HG02678 (cell line): ENCODE measurements around the gene ATP2C1.

Experiments used
- ATAC-seq: cut with Tn5 transposase; IDR thresholded peaks from one replicate; pipeline ENCODE4 v1.9.1; 2021; ENCODE audit warnings: mild to moderate bottlenecking, moderate library complexity; ENCODE audit not compliant: unreplicated experiment

ATP2C1 gene

DNA sequence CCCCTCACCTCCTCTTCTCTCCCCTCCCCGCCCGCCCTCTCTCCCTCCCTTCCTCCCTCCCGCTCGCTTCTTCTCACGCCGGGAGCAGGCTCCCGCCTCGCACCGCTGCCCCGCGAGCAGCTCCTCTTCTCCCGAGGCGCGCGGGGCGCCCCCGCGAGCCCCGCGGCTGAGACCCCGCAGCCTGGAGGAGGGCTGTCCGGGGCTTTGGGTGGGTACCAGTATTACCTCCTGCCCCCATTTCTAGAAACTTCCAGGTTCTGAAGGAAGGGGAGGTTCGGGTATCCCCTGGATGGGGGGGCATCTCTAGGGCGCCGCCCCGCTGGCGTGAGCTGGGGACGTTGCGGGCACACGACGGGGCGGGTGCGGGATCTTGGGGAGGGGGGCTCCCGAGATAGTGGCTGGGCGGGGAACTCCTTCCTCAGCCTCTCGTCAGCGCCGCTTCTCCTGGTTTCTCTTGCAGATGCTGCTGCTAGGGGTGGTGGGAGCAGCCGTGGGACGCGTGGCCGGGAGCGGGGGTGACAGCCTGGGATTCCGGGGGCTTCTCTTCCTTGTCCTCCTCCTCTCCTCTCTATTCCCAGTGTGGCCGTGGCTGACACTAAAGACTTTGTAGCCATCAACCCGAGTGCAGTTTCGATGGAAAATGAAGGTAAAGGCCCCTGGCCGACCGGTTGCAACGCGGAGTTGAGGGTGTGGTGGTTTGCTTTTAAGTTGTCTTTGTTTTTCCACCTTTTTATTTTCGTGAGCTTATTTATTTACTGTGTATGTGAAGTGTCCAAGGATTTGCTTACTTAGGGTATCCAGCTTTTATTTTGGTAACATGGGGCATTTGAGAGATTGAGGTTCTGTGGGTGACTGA, 474 bp downstream of the ATP2C1 start:
- peak; percentile 13 for ATAC-seq

DNA sequence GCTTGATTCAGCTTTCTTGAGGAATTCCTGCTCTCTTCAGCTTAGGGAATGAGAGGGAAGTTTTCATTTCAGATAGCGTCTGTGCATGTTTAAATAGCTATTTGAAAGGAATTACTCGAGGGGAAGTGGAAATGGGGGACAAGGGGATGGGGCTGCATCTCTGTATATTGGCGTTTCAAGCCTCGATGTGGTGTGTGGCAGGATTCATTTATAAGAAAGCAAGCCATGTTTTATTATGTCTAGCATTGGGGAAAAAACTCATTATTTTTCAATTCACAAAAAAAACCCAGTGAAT, 1.0 kb downstream of the ATP2C1 start:
- no peak for ATAC-seq

DNA sequence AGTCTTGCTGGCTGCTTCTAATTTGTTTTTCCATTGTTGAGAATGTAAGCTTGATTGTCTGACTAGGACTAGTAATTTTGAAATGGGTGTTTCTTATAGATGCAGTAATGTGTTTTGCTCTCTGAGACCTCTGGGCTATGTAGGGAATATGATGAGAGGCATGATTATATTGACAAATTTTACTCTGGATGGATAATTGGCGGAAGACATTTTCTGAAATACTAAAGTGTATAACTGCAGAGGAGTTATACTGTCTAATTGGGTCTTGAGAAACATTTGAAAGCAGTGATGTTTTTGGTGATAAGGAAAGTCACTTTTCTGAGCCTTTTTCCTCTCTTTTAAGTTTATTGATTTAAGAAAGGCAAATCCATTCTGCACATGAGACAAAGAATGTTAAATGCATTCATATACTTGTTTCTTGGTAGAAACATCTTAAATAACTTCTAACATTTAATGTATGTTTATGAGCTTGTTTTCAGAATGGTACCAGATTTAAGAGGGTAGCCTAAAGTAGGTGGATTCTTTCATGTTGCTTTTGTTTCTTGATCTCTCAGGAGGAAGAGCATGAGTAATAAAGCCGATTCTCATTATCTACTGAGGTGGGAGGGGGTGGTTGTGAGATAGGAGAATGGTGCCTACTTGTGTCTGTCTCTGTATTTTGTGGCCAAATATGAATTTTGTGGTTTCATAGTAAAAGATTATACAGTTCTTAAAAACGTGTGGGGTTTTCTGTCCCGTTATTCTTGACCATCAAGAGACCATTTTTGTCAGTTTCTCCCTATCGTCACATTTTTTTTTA, 2.0 kb downstream of the ATP2C1 start:
- ATAC-seq: no peak

DNA sequence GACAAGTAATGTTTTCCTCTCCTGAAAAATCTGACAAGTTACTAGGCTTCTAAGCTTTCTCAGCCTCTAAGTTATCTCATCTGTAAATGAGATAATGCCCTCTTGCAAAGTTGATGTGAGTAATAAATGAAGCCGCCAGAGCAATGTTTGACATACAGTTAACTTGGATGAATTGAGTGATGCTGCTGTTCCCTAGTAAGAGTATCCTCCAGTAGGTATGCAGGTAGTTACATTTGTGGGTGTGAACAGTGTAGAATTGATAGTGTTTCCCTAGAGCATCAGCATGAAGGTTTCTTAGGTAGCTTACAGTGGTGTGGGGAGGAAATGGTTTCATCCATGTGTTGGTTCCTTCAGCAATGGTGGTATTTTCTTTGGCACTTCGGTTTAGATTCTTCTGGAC, 3.4 kb downstream of the ATP2C1 start:
- ATAC-seq: no peak

DNA sequence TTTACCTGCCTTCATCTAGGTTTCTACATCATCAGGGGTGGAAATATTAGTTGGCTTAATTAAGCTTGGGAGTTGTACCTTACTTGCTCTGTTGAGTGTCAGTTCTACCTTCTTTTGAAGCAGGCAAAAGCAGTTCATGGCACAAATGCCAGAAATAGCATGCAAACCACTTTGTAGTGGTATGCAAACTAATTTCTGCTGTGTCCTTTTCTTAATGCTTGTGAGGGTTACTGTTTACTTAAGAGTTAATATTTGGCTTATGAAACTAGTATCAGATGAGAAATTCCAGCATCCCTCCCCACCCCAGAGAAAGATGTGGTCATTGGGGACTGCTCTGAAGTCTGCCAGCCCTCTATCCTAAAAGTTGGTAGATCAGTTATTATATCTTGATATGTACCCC, 7.1 kb downstream of the ATP2C1 start:
- ATAC-seq: peak; percentile 52

DNA sequence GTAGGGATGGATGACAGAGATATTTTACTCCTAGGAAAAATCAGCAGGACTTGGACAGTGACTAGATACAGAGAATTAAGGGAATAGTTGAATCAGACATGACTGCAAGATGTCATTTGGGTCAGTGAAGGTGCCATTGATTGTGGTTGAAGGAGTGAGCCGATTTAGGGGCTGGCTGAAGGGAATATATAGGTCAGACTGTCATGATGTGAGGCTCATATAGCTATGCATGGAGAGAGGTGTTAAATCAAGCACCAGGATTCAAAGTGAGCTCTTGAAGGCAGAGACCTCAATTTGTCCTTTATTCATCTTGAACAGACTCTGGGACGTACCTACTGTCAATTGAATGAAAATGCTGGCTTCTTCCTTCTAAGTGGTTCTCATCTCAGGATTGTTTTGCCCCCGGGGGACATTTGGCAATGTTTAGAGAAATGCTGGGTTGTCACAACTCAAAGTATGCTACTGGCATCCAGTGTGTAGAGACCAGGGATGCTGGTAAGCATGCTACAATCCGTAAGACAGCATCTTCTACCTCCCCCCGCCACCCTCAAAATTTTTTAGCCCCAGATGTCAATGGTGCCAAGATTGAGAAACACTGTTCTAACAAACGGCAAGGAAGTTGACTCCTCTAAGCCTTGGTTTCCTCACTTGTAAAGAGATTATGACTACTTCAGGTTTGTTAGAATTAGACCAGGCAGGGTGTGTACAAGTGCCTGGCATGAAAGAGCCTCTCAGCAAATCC, 7.8 kb downstream of the ATP2C1 start:
- ATAC-seq: no peak

DNA sequence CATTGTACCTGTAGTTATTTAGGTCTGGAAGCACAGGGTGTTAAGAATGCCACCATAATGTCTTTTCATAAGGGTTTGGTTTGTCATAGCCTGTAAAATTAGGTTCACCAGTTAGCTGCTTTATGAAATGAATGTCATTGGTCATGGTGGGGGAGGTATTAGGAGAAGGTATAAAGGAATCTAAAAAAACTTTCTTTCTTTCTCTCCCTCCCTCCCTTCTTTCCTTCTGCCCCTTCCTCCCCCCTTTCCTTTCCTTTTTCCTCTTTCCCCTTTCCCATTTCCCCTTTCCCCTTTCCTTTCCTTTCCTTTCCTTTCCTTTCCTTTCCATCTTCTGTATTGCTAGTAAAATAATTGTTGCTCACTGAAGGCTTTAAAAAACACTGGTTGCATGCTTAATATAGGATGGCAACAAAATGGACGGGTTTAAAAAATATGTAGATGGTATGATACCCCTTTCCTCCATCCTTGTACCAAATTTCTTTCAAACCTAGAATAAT, 9.6 kb downstream of the ATP2C1 start:
- ATAC-seq: no peak

DNA sequence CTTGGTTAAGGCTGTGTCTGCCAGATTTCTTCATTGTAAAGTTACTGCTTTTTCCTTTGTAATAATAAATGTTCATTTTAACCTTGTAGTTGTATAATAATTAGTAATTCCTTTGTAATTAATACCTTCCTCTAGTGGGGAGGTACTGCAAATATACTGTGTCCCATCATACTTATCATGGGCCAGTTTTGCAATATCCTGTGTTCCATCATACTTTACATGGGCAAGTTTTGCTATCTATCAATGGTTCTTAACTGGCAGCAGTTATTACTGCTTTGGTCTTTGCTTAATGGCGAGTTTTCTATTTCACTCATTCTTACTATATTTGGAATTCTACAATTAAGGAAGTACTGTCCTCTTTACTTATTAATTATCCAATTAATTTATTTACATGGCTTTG, 10.6 kb downstream of the ATP2C1 start:
- no peak for ATAC-seq

DNA sequence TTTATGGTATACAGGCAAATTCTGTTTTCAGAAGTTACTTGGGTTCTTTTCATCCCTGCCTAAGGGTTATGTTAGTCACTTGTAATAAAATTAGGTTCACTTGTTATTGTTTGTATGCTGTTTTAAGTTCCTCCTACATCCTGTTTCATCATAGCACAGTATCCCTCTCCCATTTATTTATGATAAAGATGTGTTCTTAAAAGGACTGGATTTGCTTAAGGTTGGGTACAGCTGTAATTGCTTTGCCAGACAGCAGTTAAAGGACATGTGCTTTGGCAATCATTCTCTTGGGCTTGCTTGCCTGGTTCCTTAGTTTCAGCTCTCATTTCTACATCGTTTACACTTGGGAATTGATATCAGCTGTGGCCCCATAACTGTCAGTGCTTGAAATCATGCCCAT, 11.7 kb downstream of the ATP2C1 start:
- ATAC-seq: no peak

DNA sequence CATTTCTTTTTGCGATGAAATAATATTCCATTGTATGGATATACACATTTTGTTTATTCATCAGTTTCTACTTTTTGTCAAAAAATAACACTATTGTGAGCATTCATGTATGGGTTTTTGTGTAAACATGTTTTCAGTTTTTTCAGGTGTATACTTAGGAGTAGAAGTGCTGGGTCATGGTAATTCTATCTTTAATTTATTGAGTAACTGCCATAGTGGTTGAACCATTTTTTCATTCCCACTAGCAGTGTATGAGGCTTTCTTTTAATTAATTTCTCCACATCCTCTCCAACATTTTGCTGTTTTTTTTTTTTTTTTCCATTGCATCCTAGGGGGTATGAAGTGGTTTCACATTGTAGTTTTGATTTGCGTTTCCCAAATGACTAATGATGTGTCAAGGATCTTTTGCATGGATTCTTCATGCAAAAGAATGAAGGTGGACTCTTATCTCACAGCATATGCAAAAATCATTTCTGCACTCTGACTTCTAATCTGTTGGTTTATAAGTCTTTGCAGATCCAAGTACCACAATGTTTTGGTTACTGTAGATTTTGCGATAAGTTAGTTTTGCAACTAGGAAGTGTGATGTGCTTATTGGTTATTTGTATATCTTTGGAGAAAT, 12.6 kb downstream of the ATP2C1 start:
- no peak for ATAC-seq

DNA sequence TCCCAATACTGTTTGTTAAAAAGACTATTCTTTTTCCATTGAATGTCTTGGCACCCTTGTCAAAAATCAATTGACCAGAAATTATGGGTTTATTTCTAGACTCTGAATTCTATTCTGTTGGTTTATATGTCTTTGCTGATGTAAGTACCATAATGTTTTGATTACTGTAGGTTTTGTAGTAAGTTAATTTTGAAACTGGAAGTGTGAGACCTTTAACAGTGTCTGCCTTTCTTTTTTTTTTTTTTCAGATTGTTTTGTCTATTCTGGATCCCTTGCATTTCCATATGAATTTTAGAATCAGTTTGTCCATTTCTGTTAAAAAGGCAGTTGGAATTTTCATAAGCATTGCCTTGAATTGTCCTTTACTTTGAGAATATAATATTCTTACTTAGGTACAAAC, 13.6 kb downstream of the ATP2C1 start:
- ATAC-seq: no peak

DNA sequence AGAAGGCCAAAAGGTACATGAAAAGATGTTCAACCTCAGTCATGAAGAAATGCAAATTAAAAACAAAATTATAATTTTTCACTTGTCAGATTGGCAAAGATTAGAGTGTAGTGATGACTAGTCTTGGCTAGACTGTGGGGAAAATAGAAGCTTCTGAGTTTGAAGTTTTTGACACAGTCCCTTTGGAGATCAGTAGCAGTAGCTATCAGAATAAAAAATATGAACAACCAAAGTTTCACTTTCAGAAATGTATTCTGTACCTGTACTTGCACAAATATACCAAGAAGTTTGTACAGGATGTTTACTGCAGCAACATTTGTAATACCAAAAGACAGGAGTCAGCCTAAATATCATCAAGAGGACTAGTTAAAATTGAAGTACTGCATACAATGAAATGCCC, 14.1 kb downstream of the ATP2C1 start:
- no peak for ATAC-seq

DNA sequence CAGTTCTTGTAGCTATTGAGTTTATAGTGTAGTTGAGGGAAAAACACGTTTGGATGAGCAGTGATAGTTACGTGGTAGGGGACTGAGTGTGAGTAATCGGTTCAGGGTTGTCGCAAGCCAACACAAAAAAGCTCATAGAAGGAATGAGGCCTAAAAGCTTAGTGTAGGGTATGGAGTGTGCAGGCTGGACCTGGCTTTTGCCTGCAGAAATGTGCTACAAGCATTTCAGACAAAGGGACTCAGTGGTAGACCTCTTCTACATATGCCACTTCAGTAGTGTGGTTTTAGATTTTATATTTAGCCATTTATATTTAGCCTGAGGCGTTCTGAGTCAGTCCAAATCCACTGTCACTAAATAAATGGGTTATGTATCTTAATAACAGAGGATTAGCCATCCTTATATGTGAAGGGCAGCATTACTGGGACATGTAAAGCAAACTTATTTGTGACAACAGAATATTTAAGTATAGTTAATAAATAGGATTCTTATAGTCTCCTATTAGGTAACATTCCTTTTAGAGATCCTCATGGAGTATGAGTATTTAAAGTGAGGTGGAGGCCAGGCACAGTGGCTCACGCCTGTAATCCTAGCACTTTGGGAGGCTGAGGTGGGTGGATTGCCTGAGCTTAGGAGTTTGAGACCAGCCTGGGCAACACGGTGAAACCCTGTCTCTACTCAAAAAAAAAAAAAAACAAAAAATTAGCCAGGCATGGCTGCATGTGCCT, 21.8 kb downstream of the ATP2C1 start:
- ATAC-seq: no peak

DNA sequence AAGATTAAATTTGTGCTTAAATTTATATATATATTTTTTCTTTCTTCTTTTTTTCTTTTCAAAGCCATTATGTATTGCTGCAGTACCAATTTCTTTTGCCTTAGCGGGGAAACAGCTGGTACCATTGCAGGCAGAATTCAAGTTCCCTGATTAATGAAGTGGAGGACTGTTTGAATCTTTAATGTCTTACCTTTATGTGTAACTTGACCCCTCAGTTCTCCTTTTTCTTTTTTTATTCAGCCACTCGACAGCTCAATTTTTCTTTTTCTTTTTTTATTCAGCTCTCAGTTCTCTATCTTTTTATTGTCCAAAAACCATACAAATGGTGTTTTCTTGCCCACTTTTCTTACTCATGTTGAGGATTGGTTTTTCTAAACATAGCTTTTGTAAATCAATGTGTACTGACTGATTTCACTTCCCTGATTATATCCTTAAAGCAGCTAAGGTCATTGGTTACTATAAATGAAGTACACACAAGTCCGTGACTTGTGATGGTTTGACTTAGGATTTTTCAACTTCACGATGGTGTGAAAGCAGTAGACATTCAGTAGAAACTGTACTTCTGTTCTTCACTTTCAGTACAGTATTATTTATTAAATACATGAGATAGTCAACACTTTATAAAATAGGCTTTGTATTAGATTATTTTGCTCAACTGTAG, 22.8 kb downstream of the ATP2C1 start:
- peak; percentile 75 for ATAC-seq

DNA sequence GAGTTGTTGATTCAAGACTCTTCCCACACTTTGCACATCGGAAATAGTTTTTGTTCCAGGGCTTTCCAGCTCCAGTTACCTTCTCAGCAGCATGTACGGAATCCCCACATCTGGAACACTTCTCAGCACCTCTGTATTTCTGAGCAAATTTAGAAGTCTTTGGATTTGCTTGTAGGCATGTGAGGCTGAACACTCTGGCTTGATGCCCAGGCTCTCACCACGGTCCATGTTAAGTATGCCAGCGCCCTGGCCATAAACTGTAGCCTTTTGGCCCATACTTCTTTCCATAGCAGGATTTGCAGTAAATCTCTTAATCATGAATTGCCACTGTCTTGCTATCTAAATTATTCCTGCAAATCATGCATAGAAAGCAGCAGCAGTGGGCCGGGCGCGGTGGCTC, 24.4 kb downstream of the ATP2C1 start:
- no peak for ATAC-seq

DNA sequence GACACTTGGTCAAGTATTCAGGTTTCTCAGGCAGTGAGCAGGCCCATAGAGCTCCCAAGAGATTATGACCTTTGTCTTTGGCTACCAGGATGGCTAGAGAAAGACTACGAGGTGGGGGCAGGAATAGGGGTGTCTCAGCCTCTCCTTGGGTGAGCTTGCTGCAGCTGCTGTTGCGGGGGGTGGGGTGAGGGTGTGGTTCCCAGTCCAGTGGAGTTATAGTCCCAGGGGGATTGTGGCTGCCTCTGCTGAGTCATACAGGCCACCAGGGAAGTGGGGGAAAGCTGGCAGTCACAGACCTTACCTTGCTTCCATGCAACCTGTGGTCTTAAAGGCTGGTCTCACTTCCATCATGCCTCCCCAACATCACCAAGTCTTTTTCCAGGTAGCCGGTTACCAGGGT, 31.7 kb downstream of the ATP2C1 start:
- ATAC-seq: peak; percentile 75

DNA sequence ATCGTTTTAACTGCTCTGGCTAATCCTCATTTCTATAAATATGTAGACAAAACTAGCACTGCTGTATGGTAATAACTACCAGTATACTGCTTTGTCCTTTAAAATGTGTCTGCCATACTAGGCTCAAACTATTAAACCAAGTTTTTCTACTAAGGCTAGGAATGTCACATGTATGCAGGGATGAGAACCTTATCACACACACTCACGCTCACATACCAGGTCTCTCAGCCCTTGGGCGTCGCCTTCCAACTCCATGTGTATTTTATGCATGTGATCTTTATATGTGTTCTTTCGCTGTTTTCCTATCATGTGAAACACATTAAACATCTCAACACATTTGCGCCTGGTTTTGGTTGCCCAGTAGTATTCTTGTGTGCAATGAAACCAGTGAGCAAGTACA, 32.6 kb downstream of the ATP2C1 start:
- ATAC-seq: no peak

DNA sequence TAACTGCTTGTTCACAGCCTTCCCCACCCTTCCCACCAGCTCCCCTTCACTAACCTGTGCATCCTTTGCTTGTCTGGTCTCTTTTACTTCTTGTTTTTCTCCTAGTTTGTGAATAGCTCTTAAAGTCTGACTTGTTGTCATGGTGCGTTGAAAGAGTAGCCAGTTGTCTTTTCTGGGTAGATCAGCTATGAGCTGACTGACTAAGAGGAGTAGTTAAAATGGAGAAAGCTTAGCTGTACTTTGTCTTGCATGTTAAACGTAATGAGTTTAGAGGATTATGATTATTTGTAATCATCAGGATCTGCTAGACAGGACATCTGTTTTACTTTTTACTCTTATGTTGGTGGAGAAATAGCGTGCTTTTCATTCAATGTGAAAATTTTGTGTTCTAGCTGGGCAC, 35.9 kb downstream of the ATP2C1 start:
- ATAC-seq: no peak

DNA sequence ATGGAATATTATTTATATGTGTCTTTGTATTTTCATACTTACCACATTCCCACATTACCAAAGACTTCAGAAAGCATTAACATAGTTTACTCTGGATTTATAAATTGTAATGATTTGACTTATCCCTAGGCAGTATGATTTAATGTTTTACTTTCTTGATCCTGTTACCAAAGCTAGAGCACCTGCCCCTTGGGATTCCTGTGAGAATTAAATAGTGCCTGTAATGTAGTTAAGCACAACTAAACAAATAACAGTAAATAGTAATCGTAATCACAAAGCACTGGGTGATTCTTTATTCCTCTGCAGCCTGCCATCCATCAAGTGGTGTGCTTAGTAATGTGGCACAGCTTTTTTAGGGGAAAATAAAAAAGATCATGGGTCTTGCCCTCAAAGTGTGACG, 39.1 kb downstream of the ATP2C1 start:
- no peak for ATAC-seq

DNA sequence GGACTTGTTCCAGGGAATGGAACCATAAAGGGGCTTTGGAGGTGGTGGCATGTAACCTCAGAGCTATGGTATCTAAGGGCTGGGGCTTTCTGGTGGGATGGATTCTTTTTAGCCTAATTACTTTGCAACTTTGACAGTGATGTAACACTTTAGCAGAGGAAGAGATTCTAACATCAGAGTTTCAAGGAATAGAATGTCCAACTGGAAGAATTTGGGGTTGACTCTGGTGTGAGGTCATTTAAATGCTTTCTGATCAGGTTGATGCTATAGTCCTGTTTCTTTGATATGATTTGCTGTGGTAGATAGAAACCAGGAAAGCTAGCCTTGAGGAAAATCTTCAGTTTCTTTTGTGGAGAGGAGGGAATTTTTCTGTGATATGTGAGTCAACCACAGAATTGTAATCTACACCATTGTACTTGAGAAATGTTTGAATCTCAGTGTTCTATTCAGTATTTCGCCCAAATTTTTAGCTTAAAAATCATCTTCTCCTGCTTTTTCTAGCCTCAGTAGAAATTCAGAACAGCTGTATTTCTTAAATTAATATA, 40.0 kb downstream of the ATP2C1 start:
- ATAC-seq: no peak
